HG03558 (cell line): Measurements from ENCODE around the gene VTCN1.
"Not testable (repeated sequence)": the region's sequence is repeated elsewhere in the genome, so short reads cannot be mapped to it uniquely, and the experiment has no call there.

ENCODE experiments used
- ATAC-seq: cut with Tn5 transposase; IDR thresholded peaks from one replicate; pipeline ENCODE4 v1.9.1; 2021; ENCODE audit warnings: moderate number of reproducible peaks; ENCODE audit not compliant: unreplicated experiment; ENCODE audit errors: extremely low read depth

VTCN1 gene

GRCh38 chr1:117104986-117105385, 105.7 kb downstream of the VTCN1 start:
- ATAC-seq, result no peak

- not testable (repeated sequence) for ATAC-seq
Observed at GRCh38 chr1:117101858-117102257, 108.9 kb downstream of the VTCN1 start.

GRCh38 chr1:117101334-117101733, 109.4 kb downstream of the VTCN1 start:
- no peak for ATAC-seq

GRCh38 chr1:117098287-117098890, 112.3 kb downstream of the VTCN1 start:
- no peak for ATAC-seq

GRCh38 chr1:117097443-117097842, 113.3 kb downstream of the VTCN1 start:
- ATAC-seq, result no peak

GRCh38 chr1:117096951-117097408, 113.7 kb downstream of the VTCN1 start:
- ATAC-seq, result no peak

- ATAC-seq, result no peak
Observed at GRCh38 chr1:117094841-117095604, 115.7 kb downstream of the VTCN1 start.

GRCh38 chr1:117093870-117094621, 116.7 kb downstream of the VTCN1 start:
- peak; percentile 45 for ATAC-seq
